Measurements from ENCODE around the gene ABCC1. TPM values are rescaled to one million over a fixed set of nuclear protein-coding genes. Genes with fewer than 3 reads are reported as not detected.

The ABCC1 gene
- polyA plus RNA-seq, 1 donor (not counting 4 experiments of a cell fraction or from before 2014, with no cell fraction given) = 19.4 TPM

DNA sequence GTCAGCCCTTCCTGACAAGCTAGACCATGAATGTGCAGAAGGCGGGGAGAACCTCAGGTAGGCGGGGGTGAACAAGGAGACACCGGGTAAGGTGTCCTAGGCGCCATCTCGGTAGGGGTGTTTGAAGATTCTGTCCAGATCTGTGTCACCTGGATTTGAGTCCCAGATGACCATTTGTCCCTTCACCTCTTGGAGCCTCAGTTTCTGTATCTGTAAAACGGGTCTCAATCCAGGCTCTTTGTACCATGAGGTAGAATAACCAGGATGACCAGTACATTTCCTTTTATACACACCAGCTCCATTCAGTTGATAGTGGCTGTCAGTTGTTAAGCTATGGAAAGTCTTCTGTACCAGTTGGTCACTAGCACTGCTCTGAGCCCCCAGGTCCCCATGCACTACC, 187.2 kb downstream of the ABCC1 start:
- TF ChIP-seq, protein P1, sequence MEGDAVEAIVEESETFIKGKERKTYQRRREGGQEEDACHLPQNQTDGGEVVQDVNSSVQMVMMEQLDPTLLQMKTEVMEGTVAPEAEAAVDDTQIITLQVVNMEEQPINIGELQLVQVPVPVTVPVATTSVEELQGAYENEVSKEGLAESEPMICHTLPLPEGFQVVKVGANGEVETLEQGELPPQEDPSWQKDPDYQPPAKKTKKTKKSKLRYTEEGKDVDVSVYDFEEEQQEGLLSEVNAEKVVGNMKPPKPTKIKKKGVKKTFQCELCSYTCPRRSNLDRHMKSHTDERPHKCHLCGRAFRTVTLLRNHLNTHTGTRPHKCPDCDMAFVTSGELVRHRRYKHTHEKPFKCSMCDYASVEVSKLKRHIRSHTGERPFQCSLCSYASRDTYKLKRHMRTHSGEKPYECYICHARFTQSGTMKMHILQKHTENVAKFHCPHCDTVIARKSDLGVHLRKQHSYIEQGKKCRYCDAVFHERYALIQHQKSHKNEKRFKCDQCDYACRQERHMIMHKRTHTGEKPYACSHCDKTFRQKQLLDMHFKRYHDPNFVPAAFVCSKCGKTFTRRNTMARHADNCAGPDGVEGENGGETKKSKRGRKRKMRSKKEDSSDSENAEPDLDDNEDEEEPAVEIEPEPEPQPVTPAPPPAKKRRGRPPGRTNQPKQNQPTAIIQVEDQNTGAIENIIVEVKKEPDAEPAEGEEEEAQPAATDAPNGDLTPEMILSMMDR (optimal IDR thresholded peaks at IDR 0.05 in 1 of 3, IDR thresholded peaks at IDR 0.05 in 1 of 3, conservative IDR thresholded peaks at IDR 0.05 in 1 of 3; ENCODE audit: extremely low read depth in 1 of 3, insufficient read depth in 2 of 3, low read length in 3 of 3) = no peak
- no peak for TF ChIP-seq EZH2 (IDR thresholded peaks at IDR 0.05; ENCODE audit: low read length)
- Histone ChIP-seq H3K9ac (ENCODE audit: control insufficient read depth, extremely low read depth, insufficient read depth, low read length) (no peak overlapping the region), H3K27me3 (ENCODE audit: control insufficient read depth, extremely low read depth, insufficient read depth, low read length) (no peaks in the 10 kb centered on the region), H3K9me3 (ENCODE audit: control insufficient read depth, low read depth, low read length) (no peaks in the 10 kb centered on the region), H2AFZ (ENCODE audit: control insufficient read depth, low read length) (no peak overlapping the region), H3K79me2 (ENCODE audit: control insufficient read depth, insufficient read depth, low read length) (no peaks in the 10 kb centered on the region), H3K9me1 (ENCODE audit: control insufficient read depth, extremely low read depth, insufficient read depth, low read length) (no peaks in the 10 kb centered on the region), H3K4me3 (ENCODE audit: control insufficient read depth in 2 of 3, extremely low read depth in 1 of 3, insufficient read depth in 2 of 3, low read depth in 1 of 3, low read length in 3 of 3) (no peak overlapping the region), H3K4me1 (ENCODE audit: control insufficient read depth, extremely low read depth, insufficient read depth, low read length) (no peaks in the 10 kb centered on the region), H3K36me3 (ENCODE audit: control insufficient read depth in 2 of 2, extremely low read depth in 1 of 2, insufficient read depth in 2 of 2, low read length in 2 of 2) (peaks cover 37 to 39% of the 10 kb centered on the region in 2 experiments), H4K20me1 (ENCODE audit: control insufficient read depth, extremely low read depth, insufficient read depth, low read length) (no peaks in the 10 kb centered on the region), H3K4me2 (ENCODE audit: control insufficient read depth, extremely low read depth, insufficient read depth, low read depth, low read length) (no peak overlapping the region), H3K27ac (ENCODE audit: control insufficient read depth, insufficient read depth, low read length) (no peak overlapping the region)
- DNase-seq (ENCODE audit: low read depth, low spot score) = no peak
- no peak for FAIRE-seq
- dilution Hi-C loops (cut with MboI; ENCODE audit: extremely low pct_ligation_motif_present, low sequenced_read_pairs) = no loop called here

DNA sequence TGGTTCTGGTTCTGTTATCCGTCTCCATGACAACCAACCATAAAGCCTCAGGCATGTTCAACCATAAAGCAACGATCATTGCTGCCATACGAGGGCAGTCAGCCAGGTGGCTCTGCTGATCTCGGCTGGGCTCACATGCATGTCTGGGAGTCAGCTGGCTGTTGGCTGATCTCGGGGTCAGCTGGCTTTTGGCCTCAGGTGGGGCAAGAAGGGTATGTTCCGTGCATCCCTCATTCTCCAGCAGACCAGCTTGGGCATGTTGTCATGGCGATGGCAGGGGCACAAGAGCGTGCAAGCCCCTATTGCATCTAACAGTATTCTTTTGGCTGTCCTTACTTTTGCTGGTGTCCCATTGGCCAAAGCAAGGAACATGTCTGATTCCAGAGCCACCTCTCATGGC, 187.7 kb downstream of the ABCC1 start:
- FAIRE-seq (no peak), DNase-seq (ENCODE audit: low read depth, low spot score) (no peak)
- Histone ChIP-seq H4K20me1 (ENCODE audit: control insufficient read depth, extremely low read depth, insufficient read depth, low read length) (no peaks in the 10 kb centered on the region), H3K27ac (ENCODE audit: control insufficient read depth, insufficient read depth, low read length) (no peak overlapping the region), H3K9me1 (ENCODE audit: control insufficient read depth, extremely low read depth, insufficient read depth, low read length) (no peaks in the 10 kb centered on the region), H3K4me2 (ENCODE audit: control insufficient read depth, extremely low read depth, insufficient read depth, low read depth, low read length) (no peak overlapping the region), H3K4me3 (ENCODE audit: control insufficient read depth in 2 of 3, extremely low read depth in 1 of 3, insufficient read depth in 2 of 3, low read depth in 1 of 3, low read length in 3 of 3) (no peak overlapping the region), H3K9me3 (ENCODE audit: control insufficient read depth, low read depth, low read length) (no peaks in the 10 kb centered on the region), H2AFZ (ENCODE audit: control insufficient read depth, low read length) (no peak overlapping the region), H3K27me3 (ENCODE audit: control insufficient read depth, extremely low read depth, insufficient read depth, low read length) (no peaks in the 10 kb centered on the region), H3K4me1 (ENCODE audit: control insufficient read depth, extremely low read depth, insufficient read depth, low read length) (no peaks in the 10 kb centered on the region), H3K9ac (ENCODE audit: control insufficient read depth, extremely low read depth, insufficient read depth, low read length) (no peak overlapping the region), H3K79me2 (ENCODE audit: control insufficient read depth, insufficient read depth, low read length) (no peaks in the 10 kb centered on the region), H3K36me3 (ENCODE audit: control insufficient read depth in 2 of 2, extremely low read depth in 1 of 2, insufficient read depth in 2 of 2, low read length in 2 of 2) (peaks cover 32 to 36% of the 10 kb centered on the region in 2 experiments)
- dilution Hi-C loops (cut with MboI; ENCODE audit: extremely low pct_ligation_motif_present, low sequenced_read_pairs) = no loop called here
- TF ChIP-seq EZH2 (IDR thresholded peaks at IDR 0.05; ENCODE audit: low read length) = no peak
- TF ChIP-seq, protein P1 (optimal IDR thresholded peaks at IDR 0.05 in 1 of 3, IDR thresholded peaks at IDR 0.05 in 1 of 3, conservative IDR thresholded peaks at IDR 0.05 in 1 of 3; ENCODE audit: extremely low read depth in 1 of 3, insufficient read depth in 2 of 3, low read length in 3 of 3) = no peak
